Measurements from ENCODE around the gene NSG1. TPM values are rescaled to one million over a fixed set of nuclear protein-coding genes. Genes with fewer than 3 reads are reported as not detected.
"Not testable (repeated sequence)": the region's sequence is repeated elsewhere in the genome, so short reads cannot be mapped to it uniquely, and the experiment has no call there.

Gene NSG1
- 0.40 TPM for polyA plus RNA-seq (2012; ENCODE audit: low read depth, missing spikeins)

- DNase-seq (ENCODE audit: insufficient read length, low spot score) (no peak), FAIRE-seq (no peak)
- TF ChIP-seq POU2F2 (IDR thresholded peaks at IDR 0.05; ENCODE audit: low read depth, low read length) (no peak), POLR2AphosphoS5 (IDR thresholded peaks at IDR 0.05; ENCODE audit: low read depth, low read length) (no peak), POLR2A (IDR thresholded peaks at IDR 0.05; ENCODE audit: low read depth, low read length) (no peak), TAF1 (IDR thresholded peaks at IDR 0.05; ENCODE audit: low read depth, low read length) (no peak), PAX5 (IDR thresholded peaks at IDR 0.05; ENCODE audit: insufficient read depth, low read length, severe bottlenecking) (no peak)
Observed at GRCh38 chr4:4386736-4387392, at the start of gene NSG1. TSS of gene NSG1 (plus strand) at chr4:4387102. CDS start at chr4:4387630, 528 bp downstream.

GRCh38 chr4:4338210-4339001, 48.5 kb upstream of the NSG1 start:
- FAIRE-seq = no peak

GRCh38 chr4:4339504-4340085, 47.3 kb upstream of the NSG1 start:
- no peak for TF ChIP-seq POLR2AphosphoS5 (IDR thresholded peaks at IDR 0.05; ENCODE audit: low read depth, low read length)
- no peak for TF ChIP-seq POLR2A (IDR thresholded peaks at IDR 0.05; ENCODE audit: low read depth, low read length)
- no peak for TF ChIP-seq SPI1 (IDR thresholded peaks at IDR 0.05; ENCODE audit: low read depth, low read length)
- no peak for TF ChIP-seq PAX5 (IDR thresholded peaks at IDR 0.05; ENCODE audit: insufficient read depth, low read length, severe bottlenecking)
- no peak for TF ChIP-seq TAF1 (IDR thresholded peaks at IDR 0.05; ENCODE audit: low read depth, low read length)
- no peak for TF ChIP-seq POU2F2 (IDR thresholded peaks at IDR 0.05; ENCODE audit: low read depth, low read length)
- FAIRE-seq (no peak), DNase-seq (ENCODE audit: insufficient read length, low spot score) (no peak)

More at GRCh38 chr4:4338210-4339001, 48.5 kb upstream of the NSG1 start:
- TF ChIP-seq POU2F2 (IDR thresholded peaks at IDR 0.05; ENCODE audit: low read depth, low read length) = no peak
- TF ChIP-seq SPI1 (IDR thresholded peaks at IDR 0.05; ENCODE audit: low read depth, low read length) = no peak
- DNase-seq (ENCODE audit: insufficient read length, low spot score) = no peak

- no peak for TF ChIP-seq TAF1 (IDR thresholded peaks at IDR 0.05; ENCODE audit: low read depth, low read length)
- TF ChIP-seq PAX5 (IDR thresholded peaks at IDR 0.05; ENCODE audit: insufficient read depth, low read length, severe bottlenecking) = no peak
- TF ChIP-seq SPI1 (IDR thresholded peaks at IDR 0.05; ENCODE audit: low read depth, low read length) = 0 out of 2 replicates have a peak, but pooled peaks have one; percentile 19
- no peak for TF ChIP-seq POLR2A (IDR thresholded peaks at IDR 0.05; ENCODE audit: low read depth, low read length)
- no peak for TF ChIP-seq POU2F2 (IDR thresholded peaks at IDR 0.05; ENCODE audit: low read depth, low read length)
- no peak for TF ChIP-seq POLR2AphosphoS5 (IDR thresholded peaks at IDR 0.05; ENCODE audit: low read depth, low read length)
- DNase-seq (ENCODE audit: insufficient read length, low spot score) (no peak), FAIRE-seq (peak; percentile 68)
Observed at GRCh38 chr4:4341861-4342650, 44.8 kb upstream of the NSG1 start.

GRCh38 chr4:4343038-4343437, 43.9 kb upstream of the NSG1 start:
- FAIRE-seq = no peak
- DNase-seq (ENCODE audit: insufficient read length, low spot score) = no peak
- no peak for TF ChIP-seq POU2F2 (IDR thresholded peaks at IDR 0.05; ENCODE audit: low read depth, low read length)
- no peak for TF ChIP-seq SPI1 (IDR thresholded peaks at IDR 0.05; ENCODE audit: low read depth, low read length)
- no peak for TF ChIP-seq POLR2A (IDR thresholded peaks at IDR 0.05; ENCODE audit: low read depth, low read length)
- no peak for TF ChIP-seq POLR2AphosphoS5 (IDR thresholded peaks at IDR 0.05; ENCODE audit: low read depth, low read length)
- no peak for TF ChIP-seq TAF1 (IDR thresholded peaks at IDR 0.05; ENCODE audit: low read depth, low read length)

GRCh38 chr4:4344915-4345527, 41.9 kb upstream of the NSG1 start:
- DNase-seq (ENCODE audit: insufficient read length, low spot score) (no peak), FAIRE-seq (peak; percentile 91)
- TF ChIP-seq TAF1 (IDR thresholded peaks at IDR 0.05; ENCODE audit: low read depth, low read length) (no peak), PAX5 (IDR thresholded peaks at IDR 0.05; ENCODE audit: insufficient read depth, low read length, severe bottlenecking) (peak; percentile 5), POU2F2 (IDR thresholded peaks at IDR 0.05; ENCODE audit: low read depth, low read length) (peak; percentile 19; the same call in 1 of the 2 replicates)

- DNase-seq (ENCODE audit: insufficient read length, low spot score) (no peak), FAIRE-seq (no peak)
- no peak for TF ChIP-seq POLR2A (IDR thresholded peaks at IDR 0.05; ENCODE audit: low read depth, low read length)
- TF ChIP-seq POU2F2 (IDR thresholded peaks at IDR 0.05; ENCODE audit: low read depth, low read length) = no peak
- TF ChIP-seq SPI1 (IDR thresholded peaks at IDR 0.05; ENCODE audit: low read depth, low read length) = no peak
- no peak for TF ChIP-seq POLR2AphosphoS5 (IDR thresholded peaks at IDR 0.05; ENCODE audit: low read depth, low read length)
- TF ChIP-seq TAF1 (IDR thresholded peaks at IDR 0.05; ENCODE audit: low read depth, low read length) = no peak
- TF ChIP-seq PAX5 (IDR thresholded peaks at IDR 0.05; ENCODE audit: insufficient read depth, low read length, severe bottlenecking) = no peak
Observed at GRCh38 chr4:4347585-4347984, 39.3 kb upstream of the NSG1 start.

- not testable (repeated sequence) for FAIRE-seq; DNase-seq (ENCODE audit: insufficient read length, low spot score)
Observed at GRCh38 chr4:4348585-4348984, 38.3 kb upstream of the NSG1 start.

GRCh38 chr4:4349867-4350266, 37.0 kb upstream of the NSG1 start:
- TF ChIP-seq SPI1 (IDR thresholded peaks at IDR 0.05; ENCODE audit: low read depth, low read length) (no peak), TAF1 (IDR thresholded peaks at IDR 0.05; ENCODE audit: low read depth, low read length) (no peak), POLR2A (IDR thresholded peaks at IDR 0.05; ENCODE audit: low read depth, low read length) (no peak), PAX5 (IDR thresholded peaks at IDR 0.05; ENCODE audit: insufficient read depth, low read length, severe bottlenecking) (no peak), POU2F2 (IDR thresholded peaks at IDR 0.05; ENCODE audit: low read depth, low read length) (no peak), POLR2AphosphoS5 (IDR thresholded peaks at IDR 0.05; ENCODE audit: low read depth, low read length) (no peak)
- no peak for DNase-seq (ENCODE audit: insufficient read length, low spot score)
- FAIRE-seq = no peak

Data from GM12891 (cell line).